Heart left ventricle (tissue), 13 donors: ENCODE results near the gene CHST11.

Source experiments
- POLR2A ChIP-seq, 2 donors: fragments of 450-650 bp; IDR thresholded peaks; one replicate each; pipeline ENCODE4 v1.6.1; 2017; ENCODE audit warnings: antibody characterized with exemption in 2 of 2, mild to moderate bottlenecking in 2 of 2, moderate library complexity in 2 of 2
- TF ChIP-seq, protein P1 (sequence below), 12 donors: fragments of 200-600 bp; sonication (generic) in 4 of 12; IDR thresholded peaks; one replicate each; pipeline versions ENCODE4 v1.5.0 to v1.8.0; 2018 to 2022; ENCODE audit warnings: antibody characterized with exemption in 12 of 12, mild to moderate bottlenecking in 5 of 12
- donor health status: ischemic (EF 13 %, LVEDD 7.1; RV severe dilation, severe dysfunction).
- donor health status: DM: no; HTN: yes; CAD: no.
- donor health status: DM: no; HTN: no; CAD: no.
- donor health status: ischemic (EF 25% LVEDD 6.9; RV normal size, moderate dysfunction).
- donor health status: ischemic (EF 25% LVEDD 5.7; RV mildly dilated, moderate dysfunction).
- donor health status: ischemic (EF 35%, LVEDD 5.7; RV mildly dilated, moderate dysfunction).
- donor health status: nonischemic (EF 11% LVEDD 7.7; RV severe dilation, severe dysfunction).
- donor health status: DM: yes; HTN: yes; CAD: no.
- donor health status: PGD.
- donor health status: ischemic (EF 29% LVEDD 5.4; RV normal size, mild dysfunction).
- donor health status: nonischemic (EF 23%, LVEDD 6.1; RV moderate dilation, normal function).

DNA sequence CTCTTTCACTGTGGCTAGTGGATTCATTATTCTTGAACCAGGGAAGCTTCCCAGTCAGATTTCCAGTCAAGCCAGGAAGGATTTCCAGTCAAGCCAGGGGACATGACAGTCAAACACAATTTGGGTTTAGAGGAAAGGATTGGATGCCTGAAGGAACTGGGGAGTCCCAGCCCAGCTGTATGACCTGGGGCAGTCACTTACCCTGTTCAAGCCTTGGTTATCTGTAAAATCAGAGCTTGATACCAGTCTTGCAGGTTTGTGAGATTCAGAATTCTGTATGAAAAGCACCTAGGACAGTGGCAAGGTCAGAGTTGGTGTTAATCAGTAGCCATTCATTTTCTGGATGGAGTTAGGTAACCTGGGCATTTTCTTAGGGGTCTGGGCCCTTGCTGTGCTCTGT, 152.7 kb downstream of the CHST11 start:
- TF ChIP-seq, protein P1, sequence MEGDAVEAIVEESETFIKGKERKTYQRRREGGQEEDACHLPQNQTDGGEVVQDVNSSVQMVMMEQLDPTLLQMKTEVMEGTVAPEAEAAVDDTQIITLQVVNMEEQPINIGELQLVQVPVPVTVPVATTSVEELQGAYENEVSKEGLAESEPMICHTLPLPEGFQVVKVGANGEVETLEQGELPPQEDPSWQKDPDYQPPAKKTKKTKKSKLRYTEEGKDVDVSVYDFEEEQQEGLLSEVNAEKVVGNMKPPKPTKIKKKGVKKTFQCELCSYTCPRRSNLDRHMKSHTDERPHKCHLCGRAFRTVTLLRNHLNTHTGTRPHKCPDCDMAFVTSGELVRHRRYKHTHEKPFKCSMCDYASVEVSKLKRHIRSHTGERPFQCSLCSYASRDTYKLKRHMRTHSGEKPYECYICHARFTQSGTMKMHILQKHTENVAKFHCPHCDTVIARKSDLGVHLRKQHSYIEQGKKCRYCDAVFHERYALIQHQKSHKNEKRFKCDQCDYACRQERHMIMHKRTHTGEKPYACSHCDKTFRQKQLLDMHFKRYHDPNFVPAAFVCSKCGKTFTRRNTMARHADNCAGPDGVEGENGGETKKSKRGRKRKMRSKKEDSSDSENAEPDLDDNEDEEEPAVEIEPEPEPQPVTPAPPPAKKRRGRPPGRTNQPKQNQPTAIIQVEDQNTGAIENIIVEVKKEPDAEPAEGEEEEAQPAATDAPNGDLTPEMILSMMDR (IDR thresholded peaks at IDR 0.05): no peak
- TF ChIP-seq POLR2A (IDR thresholded peaks at IDR 0.05): no peak
